ENCODE data around the gene NUTM2G. TPM values are rescaled to one million over a fixed set of nuclear protein-coding genes. Genes with fewer than 3 reads are reported as not detected.
"Not testable (repeated sequence)": the region's sequence is repeated elsewhere in the genome, so short reads cannot be mapped to it uniquely, and the experiment has no call there.

Gene NUTM2G
- total RNA-seq, 1 donor from 2014 or later = not detected

DNA sequence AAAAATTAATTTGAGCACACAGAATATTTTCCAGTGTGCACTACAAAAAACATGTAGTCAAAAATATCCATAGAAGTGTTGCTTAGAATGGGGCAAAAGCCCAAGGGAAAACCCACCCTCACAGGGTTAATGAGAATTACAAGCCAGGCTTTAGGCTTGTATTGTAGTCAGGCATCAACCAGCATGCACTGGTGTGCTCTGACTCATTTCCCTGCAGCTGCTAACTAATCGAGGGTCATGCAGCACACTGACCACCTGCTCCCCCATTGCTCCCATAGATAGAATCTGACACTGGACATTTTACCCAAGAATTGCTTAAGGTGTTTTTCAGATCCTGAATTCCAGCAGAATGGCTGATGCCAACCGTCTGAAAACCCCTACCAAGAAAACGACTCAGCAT lies 20.2 kb upstream of the NUTM2G start:
- H3K27me3 ChIP-seq; DNase-seq; H3K27ac ChIP-seq; H3K9me3 ChIP-seq; H3K4me3 ChIP-seq; ATAC-seq; H3K36me3 ChIP-seq; intact Hi-C loops (cut with DNase I); H3K4me1 ChIP-seq: not testable (repeated sequence)

DNA sequence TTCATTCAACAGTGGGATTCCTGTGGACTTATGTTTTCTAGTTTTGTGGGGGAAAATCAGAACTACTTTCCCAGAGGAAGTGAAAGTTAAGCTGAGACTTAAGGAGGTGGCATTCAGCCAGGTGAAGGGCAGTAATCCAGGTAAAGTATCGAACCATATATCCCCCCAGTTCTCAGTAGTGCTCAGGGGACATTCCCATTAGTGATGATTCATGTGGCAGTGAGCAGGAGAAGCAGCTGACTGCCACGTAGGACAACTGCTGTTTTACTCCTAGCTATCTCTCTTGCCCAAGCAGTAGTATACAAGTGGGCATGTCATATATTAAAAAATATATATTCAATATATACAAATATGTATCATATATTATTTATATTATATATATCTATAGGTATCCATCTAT lies 13.1 kb upstream of the NUTM2G start:
- H3K4me1 ChIP-seq; DNase-seq; H3K27me3 ChIP-seq; H3K27ac ChIP-seq; H3K9me3 ChIP-seq; H3K36me3 ChIP-seq; H3K4me3 ChIP-seq; intact Hi-C loops (cut with DNase I); ATAC-seq: not testable (repeated sequence)

DNA sequence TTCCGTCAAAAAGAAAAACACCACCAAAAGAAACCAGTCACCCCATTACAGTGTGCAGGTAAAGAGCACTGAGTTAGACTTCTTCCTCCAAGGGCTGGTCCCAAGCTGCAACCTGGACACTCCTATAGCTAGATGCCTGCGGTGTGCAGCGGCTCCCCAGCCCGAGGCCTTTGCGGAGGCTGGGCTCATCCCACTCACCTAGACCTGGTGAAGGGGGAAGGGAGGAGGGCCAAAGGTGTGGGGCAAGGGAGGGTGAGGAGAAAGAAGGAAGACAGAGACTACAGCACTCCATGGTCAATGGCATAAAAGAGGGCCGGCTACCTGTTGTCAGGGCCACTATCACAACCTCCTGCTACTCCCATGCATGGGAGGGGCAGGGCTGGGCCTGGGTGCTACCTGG lies 12.1 kb upstream of the NUTM2G start:
- H3K4me1 ChIP-seq; H3K27me3 ChIP-seq; intact Hi-C loops (cut with DNase I); H3K9me3 ChIP-seq; ATAC-seq; H3K36me3 ChIP-seq; H3K4me3 ChIP-seq; DNase-seq; H3K27ac ChIP-seq: not testable (repeated sequence)

DNA sequence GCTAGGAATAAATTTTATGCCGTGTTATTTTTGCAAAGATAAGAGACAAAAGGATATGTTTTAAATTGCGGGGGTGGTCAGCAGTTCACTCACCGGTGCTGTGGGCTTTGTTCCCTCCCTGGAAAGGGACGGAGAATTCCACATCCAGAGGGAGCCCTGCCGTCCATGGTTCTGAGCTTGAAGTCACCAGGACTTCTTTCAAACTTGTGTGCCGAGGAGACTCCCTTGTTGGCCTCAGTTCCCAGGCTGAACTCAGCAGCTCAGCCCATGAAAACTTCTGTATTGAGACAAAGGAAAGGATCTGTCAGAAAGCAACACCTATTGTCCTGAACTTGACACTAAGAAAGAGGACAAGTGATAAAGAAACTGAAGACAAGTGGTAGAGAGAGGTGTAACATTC lies 10.1 kb upstream of the NUTM2G start:
- H3K27me3 ChIP-seq; ATAC-seq; H3K4me3 ChIP-seq; intact Hi-C loops (cut with DNase I); H3K36me3 ChIP-seq; DNase-seq; H3K9me3 ChIP-seq; H3K27ac ChIP-seq; H3K4me1 ChIP-seq: not testable (repeated sequence)

DNA sequence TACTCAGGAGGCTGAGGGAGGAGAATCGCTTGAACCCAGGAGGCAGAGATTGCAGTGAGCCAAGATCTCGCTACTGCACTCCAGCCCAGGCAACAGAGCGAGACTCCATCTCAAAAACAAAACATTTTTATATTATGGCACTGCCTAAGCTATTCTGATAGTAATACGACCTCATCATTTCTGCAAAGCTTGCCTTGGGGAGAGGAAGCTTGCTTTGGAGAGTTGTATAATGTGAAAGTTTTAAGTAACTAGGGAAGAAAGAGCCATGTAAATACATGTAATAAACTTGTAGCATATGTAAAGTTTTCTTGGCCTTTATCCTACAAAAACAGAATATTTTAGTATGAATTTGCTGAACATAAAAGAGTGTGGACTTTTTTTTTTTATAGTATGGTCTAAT lies 7.8 kb upstream of the NUTM2G start:
- H3K4me3 ChIP-seq; H3K4me1 ChIP-seq; intact Hi-C loops (cut with DNase I); ATAC-seq; DNase-seq; H3K9me3 ChIP-seq; H3K27me3 ChIP-seq; H3K36me3 ChIP-seq; H3K27ac ChIP-seq: not testable (repeated sequence)

DNA sequence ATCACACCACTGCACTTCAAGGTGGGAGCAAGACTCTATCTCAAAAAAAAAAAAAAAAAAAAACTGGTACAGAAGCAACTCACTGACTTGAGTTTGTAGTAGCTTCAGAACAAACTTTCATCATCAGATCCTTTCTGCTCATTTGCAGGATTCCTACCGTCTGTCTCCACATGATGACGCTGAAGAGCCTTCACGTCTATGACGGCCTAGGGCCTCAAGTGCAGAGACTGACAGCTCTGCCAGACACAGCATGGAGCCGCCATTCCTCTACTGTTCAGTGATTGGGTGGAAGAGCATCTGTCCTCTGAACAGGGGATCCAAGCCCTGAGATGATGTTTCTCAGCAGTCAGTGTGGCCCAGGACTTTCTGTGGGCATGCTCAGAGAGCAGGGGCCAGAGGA lies 3.1 kb upstream of the NUTM2G start:
- H3K27me3 ChIP-seq; H3K4me3 ChIP-seq; H3K27ac ChIP-seq; ATAC-seq; H3K9me3 ChIP-seq; H3K36me3 ChIP-seq; H3K4me1 ChIP-seq; DNase-seq; intact Hi-C loops (cut with DNase I): not testable (repeated sequence)

DNA sequence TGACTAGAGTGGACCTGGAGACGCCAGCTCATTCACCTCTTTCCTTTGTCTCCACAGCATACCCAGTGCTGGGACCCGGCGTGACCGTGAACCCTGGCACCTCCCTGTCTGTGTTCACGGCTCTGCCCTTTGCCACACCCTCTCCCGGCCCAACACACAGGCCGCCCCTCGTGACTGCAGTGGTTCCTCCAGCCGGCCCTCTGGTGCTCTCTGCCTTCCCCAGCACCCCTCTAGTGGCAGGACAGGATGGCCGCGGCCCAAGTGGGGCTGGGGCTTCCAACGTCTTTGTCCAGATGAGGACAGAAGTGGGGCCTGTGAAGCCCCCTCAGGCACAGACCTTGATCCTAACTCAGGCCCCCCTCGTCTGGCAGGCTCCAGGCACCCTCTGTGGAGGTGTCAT lies 3.0 kb downstream of the NUTM2G start:
- H3K9me3 ChIP-seq; DNase-seq; H3K27me3 ChIP-seq; H3K27ac ChIP-seq; H3K36me3 ChIP-seq; H3K4me3 ChIP-seq; H3K4me1 ChIP-seq; intact Hi-C loops (cut with DNase I): not testable (repeated sequence)
- peak; percentile 52 for ATAC-seq

DNA sequence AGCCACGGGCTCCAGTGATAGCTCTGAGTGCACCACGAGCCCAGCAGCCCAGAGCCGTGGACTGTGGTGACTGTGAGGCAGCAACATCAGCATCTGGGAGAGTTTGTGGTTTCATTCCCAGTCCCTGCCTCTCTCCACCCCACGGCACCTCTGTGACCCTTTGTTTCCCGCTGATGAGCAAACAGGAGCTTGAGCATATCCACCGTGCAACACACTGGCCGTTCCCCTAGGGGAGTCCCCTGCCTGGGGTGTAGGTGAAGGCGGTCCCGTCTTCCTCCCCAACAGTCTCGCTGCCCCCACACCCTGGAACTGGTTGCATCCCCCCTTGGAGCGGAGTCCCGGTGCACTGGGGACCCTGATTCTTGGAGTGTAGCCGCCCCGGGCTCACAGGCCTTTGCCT lies 5.5 kb downstream of the NUTM2G start:
- not testable (repeated sequence) for DNase-seq, H3K27ac ChIP-seq, H3K4me3 ChIP-seq

DNA sequence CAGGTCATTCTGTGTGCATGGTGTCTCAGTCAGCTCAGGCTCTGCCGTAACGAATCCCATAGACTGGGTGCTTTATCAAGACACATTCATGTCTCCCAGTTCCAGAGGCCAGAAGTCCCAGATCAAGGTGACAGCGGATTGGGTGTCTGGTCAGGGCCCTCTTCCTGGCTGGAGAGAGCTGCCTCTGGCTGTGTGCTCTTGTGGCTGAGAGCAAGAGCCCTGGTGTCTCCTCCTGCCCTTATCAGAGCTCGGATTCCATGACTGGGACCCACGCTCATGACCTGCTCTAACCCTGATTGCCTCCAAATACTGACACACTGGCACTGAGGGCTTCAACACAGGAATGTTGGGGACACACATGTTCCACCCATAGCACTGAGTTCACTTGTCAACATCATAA lies 6.1 kb downstream of the NUTM2G start:
- H3K27ac ChIP-seq; H3K4me1 ChIP-seq; H3K36me3 ChIP-seq; H3K9me3 ChIP-seq; ATAC-seq; intact Hi-C loops (cut with DNase I); DNase-seq; H3K27me3 ChIP-seq; H3K4me3 ChIP-seq: not testable (repeated sequence)

More for the DNA sequence above, 5.5 kb downstream of the NUTM2G start:
- H3K36me3 ChIP-seq; H3K4me1 ChIP-seq; H3K27me3 ChIP-seq; H3K9me3 ChIP-seq; intact Hi-C loops (cut with DNase I); ATAC-seq: not testable (repeated sequence)

DNA sequence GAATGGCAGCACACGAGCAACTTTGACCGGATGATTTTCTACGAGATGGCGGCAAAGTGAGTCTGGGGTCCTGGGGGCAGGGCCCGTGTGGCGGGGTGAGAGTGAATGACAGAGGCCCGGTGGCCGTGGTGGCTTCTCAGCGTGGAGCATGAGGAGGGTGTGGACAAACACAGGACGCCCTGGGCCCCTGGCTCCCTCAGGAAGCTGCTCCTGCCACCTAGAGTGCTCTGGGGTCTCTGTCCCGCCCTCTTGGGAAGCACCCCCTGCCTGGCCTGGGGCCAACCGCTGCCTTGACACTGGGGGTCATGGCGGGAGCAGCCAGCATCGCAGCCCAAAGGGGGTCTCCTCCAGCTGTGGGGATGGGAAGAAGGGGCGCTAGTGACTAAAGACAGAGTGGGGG lies 6.8 kb downstream of the NUTM2G start:
- H3K9me3 ChIP-seq; DNase-seq; intact Hi-C loops (cut with DNase I); ATAC-seq; H3K27ac ChIP-seq; H3K4me3 ChIP-seq; H3K36me3 ChIP-seq; H3K27me3 ChIP-seq; H3K4me1 ChIP-seq: not testable (repeated sequence)

DNA sequence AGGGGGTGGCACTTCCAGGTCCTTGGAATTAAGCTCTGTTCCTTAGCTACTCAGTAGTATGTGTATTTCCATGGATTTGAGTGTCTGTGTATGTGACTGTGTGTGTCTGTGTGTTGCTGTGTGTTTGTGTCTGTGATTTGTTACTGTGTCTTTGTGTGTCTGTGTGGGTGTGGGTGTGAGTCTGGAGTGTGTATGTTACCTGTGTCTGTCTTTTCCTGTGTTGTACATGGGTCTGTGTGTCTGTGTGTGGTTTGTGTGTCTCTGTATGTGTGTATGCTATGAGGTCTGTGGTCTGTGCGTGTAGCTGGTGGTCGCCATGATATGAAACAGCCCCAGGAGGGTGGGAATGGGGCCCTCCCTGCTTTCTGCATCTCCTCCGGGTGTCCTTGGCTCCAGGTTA lies 8.8 kb downstream of the NUTM2G start:
- intact Hi-C loops (cut with DNase I); ATAC-seq; H3K27ac ChIP-seq: not testable (repeated sequence)

DNA sequence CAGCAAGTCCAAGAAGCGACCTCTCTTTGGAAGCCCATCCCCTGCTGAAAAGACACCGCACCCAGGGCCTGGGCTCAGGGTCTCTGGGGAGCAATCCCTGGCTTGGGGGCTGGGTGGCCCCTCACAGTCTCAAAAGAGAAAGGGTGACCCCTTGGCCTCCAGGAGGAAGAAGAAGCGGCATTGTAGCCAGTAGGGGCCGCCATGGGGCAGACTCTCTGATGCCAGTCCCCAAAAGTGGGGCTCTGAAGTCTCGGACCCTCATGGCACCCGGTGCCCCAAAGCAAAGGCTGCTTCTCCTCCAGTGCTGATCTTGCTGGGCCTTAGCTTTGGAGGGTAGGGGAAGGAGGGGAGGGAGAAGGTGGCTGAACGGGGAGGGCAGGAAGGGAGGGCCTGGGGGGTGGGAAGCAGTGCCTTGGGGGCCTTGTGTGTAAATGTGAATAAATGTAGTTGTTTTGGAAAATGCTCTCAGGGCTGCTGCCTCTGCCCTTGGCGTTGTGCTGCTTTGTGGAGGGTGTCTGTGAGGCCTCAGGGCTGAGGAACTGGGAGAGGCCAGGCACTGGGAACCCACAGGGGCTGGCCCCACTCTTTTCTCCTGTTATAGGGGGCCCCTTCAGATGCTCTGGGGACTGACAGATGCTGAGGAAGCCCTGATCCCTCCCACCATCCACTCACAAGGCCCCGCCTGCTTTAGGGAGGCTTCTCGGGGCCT lies 10.5 kb downstream of the NUTM2G start:
- DNase-seq; H3K27me3 ChIP-seq; H3K36me3 ChIP-seq; intact Hi-C loops (cut with DNase I); H3K27ac ChIP-seq; ATAC-seq; H3K9me3 ChIP-seq; H3K4me1 ChIP-seq; H3K4me3 ChIP-seq: not testable (repeated sequence)

More for the DNA sequence above, 8.8 kb downstream of the NUTM2G start:
- not testable (repeated sequence) for H3K27me3 ChIP-seq, H3K36me3 ChIP-seq, H3K9me3 ChIP-seq, DNase-seq, H3K4me1 ChIP-seq, H3K4me3 ChIP-seq

DNA sequence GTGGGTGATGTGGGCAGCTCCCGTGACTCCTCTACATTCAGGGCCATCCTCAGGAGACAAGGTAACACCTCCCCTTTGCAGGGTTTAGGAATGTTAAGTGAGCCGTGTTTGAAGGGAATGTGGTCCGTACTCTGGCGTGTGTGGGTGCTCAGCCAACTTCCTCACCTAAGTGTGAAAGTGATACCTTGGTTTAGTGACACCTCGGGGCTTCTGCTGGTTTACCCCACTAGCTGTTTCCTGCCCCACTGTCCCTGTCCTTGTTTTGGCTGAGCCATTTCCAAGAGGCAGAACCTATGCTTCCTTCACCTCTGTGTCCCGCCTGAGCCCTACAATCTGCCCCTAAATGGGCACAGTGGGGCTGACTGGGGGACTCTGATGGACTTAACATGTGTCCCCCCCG lies 12.3 kb downstream of the NUTM2G start:
- H3K4me1 ChIP-seq; H3K9me3 ChIP-seq; H3K36me3 ChIP-seq; ATAC-seq; DNase-seq; H3K27me3 ChIP-seq; H3K27ac ChIP-seq; intact Hi-C loops (cut with DNase I); H3K4me3 ChIP-seq: not testable (repeated sequence)

DNA sequence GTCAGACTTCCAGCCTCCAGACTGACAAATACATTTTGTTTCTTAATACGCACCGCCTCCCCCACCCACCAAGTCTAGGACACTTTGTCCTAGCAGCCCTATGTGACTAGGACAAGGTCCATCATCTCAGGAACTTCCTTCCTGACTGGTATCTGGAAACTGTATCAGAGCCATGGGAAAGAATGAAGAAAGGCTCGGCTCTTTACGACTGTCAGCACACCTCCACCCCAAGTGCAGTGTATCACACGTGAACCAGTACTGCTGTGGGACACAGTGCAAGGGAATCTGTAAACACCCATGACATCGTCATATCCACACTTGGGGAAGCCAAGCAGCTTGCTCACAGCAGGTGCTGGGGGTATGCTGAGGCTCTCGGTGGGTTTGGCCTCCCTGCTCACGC lies 13.0 kb downstream of the NUTM2G start:
- H3K4me1 ChIP-seq; H3K36me3 ChIP-seq; H3K27me3 ChIP-seq; H3K9me3 ChIP-seq; intact Hi-C loops (cut with DNase I); H3K4me3 ChIP-seq; DNase-seq; H3K27ac ChIP-seq: not testable (repeated sequence)
- peak; percentile 9 for ATAC-seq

DNA sequence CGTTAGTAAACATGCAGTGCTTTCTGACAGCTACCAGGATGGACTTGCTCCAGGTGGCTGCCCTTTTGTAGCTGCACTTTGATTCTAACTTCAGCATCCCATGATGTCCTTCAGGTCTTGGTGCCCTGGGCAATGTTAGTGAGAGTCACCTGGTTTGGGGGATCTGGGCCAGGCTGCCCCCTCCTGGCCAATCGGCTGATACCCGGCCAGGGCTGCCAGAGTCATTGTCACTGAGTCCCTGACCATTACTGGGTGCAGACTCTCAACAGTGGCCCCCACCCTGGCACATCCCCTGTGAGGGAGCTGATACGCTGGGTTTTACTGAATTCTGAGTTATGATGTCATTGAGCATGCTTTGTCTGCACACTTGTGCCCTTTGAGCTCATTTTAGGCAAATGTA lies 13.5 kb downstream of the NUTM2G start:
- H3K36me3 ChIP-seq; DNase-seq; intact Hi-C loops (cut with DNase I); H3K27ac ChIP-seq; H3K9me3 ChIP-seq; H3K27me3 ChIP-seq; H3K4me1 ChIP-seq; H3K4me3 ChIP-seq: not testable (repeated sequence)
- peak; percentile 66 for ATAC-seq
